GM12878 (cell line): ENCODE results near the gene NEURL3.
A peak's percentile ranks its signal among the peaks of the same experiment; 100 is the strongest.

Experiments used
- EED ChIP-seq: sonication (generic); IDR thresholded peaks from 2 replicates; pipeline ENCODE4 v1.6.1; 2016; ENCODE audit warnings: antibody characterized with exemption, low read depth
- EP300 ChIP-seq, 2 experiments: fragments of 150-350 bp in 1 of 2; IDR thresholded peaks; 2 replicates each; pipeline ENCODE4 v1.6.1; 2011 to 2012; ENCODE audit warnings: low read depth in 2 of 2, low read length in 2 of 2, borderline replicate concordance in 1 of 2, improper control_type of control experiment in 1 of 2, inconsistent platforms in 1 of 2; ENCODE audit not compliant: control insufficient read depth in 1 of 2
- MYC ChIP-seq: IDR thresholded peaks from 2 replicates; pipeline ENCODE4 v1.6.1; 2011; ENCODE audit warnings: mild to moderate bottlenecking, low read length, moderate library complexity, inconsistent platforms; ENCODE audit not compliant: insufficient read depth, insufficient replicate concordance, insufficient read length, severe bottlenecking
- POLR2AphosphoS5 ChIP-seq: IDR thresholded peaks from 2 replicates; pipeline ENCODE4 v1.6.1; 2011; ENCODE audit warnings: mild to moderate bottlenecking, low read length, inconsistent platforms
- SMAD1 ChIP-seq: fragments of 450-650 bp; IDR thresholded peaks from 2 replicates; pipeline ENCODE4 v1.6.1; 2018; ENCODE audit warnings: mild to moderate bottlenecking, low read depth; ENCODE audit not compliant: partially characterized antibody
- YY1 ChIP-seq: IDR thresholded peaks from 2 replicates; pipeline ENCODE4 v1.6.1; 2011; ENCODE audit warnings: low read depth, mild to moderate bottlenecking, low read length
- TF ChIP-seq, protein P1 (sequence below), 3 experiments: IDR thresholded peaks in 2 of 3; conservative IDR thresholded peaks in 1 of 3; 2 replicates each; pipeline ENCODE4 v1.5.1; 2011; ENCODE audit warnings: low read depth in 3 of 3, low read length in 3 of 3, mild to moderate bottlenecking in 3 of 3, control low read depth in 2 of 3, moderate library complexity in 2 of 3, inconsistent platforms in 1 of 3, mixed read lengths in 1 of 3; ENCODE audit not compliant: control insufficient read depth in 2 of 3, insufficient read depth in 1 of 3; ENCODE audit errors: extremely low read depth in 1 of 3
- TF ChIP-seq, protein P2 (sequence below): IDR thresholded peaks from 2 replicates; pipeline ENCODE4 v1.6.1; 2012; ENCODE audit warnings: low read depth, low read length, improper control_type of control experiment
- TF ChIP-seq, protein P3 (sequence below): IDR thresholded peaks from 2 replicates; pipeline ENCODE4 v1.6.1; 2012; ENCODE audit warnings: low read length, inconsistent platforms
- TF ChIP-seq, protein P4 (sequence below): fragments of 450-650 bp; IDR thresholded peaks from 2 replicates; pipeline ENCODE4 v1.6.1; 2017; ENCODE audit warnings: antibody characterized with exemption, mild to moderate bottlenecking, moderate library complexity
- TF ChIP-seq, protein P5 (sequence below): fragments of 450-650 bp; IDR thresholded peaks from 2 replicates; pipeline ENCODE4 v1.6.1; 2016; ENCODE audit warnings: mild to moderate bottlenecking, moderate library complexity, borderline replicate concordance

DNA sequence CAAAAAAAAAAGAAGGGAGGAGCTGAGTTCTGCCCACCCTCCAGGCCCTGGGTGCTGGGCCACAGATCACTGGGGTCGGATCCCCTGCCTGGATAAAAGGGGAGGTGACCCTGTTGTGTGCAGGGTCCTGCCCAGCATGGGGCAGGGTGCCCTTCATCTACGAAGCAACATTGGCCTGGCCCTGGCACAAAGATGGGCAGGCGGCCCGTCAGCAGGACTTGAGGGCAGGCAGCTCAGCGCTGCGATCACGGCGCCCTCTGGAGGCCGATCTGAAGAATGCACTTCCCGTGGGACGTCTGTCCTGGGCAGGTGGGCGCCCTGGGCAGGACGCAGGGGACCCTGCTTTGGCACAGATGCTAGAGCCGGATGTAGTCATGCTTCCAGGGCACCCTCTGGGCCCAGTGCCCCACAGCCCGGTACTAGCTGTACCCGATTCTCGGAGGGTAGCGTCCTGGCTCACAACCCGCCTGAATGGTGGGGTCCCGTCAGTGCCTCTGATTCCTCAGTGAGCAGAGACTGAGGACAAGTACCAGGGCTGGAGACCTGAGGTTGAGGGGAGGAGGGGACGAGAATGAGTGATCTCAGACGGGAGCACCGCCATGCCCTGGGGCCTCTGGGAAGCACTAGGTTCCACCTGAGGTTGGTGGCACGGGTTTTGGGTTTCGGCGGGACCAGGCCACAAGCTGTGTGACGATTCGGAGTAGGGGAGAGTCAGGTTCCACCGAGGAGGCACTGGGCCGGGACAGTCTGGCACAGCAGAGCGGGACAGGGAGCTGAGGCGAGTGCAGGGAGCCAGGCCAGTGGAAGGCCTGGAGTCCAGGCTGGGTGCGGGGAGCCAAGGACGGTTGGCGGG is 49.4 kb upstream of the NEURL3 start:
- TF ChIP-seq, protein P1, sequence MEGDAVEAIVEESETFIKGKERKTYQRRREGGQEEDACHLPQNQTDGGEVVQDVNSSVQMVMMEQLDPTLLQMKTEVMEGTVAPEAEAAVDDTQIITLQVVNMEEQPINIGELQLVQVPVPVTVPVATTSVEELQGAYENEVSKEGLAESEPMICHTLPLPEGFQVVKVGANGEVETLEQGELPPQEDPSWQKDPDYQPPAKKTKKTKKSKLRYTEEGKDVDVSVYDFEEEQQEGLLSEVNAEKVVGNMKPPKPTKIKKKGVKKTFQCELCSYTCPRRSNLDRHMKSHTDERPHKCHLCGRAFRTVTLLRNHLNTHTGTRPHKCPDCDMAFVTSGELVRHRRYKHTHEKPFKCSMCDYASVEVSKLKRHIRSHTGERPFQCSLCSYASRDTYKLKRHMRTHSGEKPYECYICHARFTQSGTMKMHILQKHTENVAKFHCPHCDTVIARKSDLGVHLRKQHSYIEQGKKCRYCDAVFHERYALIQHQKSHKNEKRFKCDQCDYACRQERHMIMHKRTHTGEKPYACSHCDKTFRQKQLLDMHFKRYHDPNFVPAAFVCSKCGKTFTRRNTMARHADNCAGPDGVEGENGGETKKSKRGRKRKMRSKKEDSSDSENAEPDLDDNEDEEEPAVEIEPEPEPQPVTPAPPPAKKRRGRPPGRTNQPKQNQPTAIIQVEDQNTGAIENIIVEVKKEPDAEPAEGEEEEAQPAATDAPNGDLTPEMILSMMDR (IDR thresholded peaks at IDR 0.05 in 2 of 3, conservative IDR thresholded peaks at IDR 0.05 in 1 of 3; ENCODE audit: control insufficient read depth in 2 of 3, extremely low read depth in 1 of 3, insufficient read depth in 1 of 3, low read depth in 3 of 3, low read length in 3 of 3): peak; percentile 88 to 95 (median 91); a peak in 5 of 6 replicates
- no peak for TF ChIP-seq MYC
- no peak for TF ChIP-seq EP300 (IDR thresholded peaks at IDR 0.05; ENCODE audit: borderline replicate concordance in 1 of 2, control insufficient read depth in 1 of 2, low read depth in 2 of 2, low read length in 2 of 2)
- peak; percentile 27; the same call in 1 of the 2 replicates for TF ChIP-seq YY1
- TF ChIP-seq, protein P2, sequence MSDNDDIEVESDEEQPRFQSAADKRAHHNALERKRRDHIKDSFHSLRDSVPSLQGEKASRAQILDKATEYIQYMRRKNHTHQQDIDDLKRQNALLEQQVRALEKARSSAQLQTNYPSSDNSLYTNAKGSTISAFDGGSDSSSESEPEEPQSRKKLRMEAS: no peak
- no peak; the same call in 1 of the 2 replicates for TF ChIP-seq POLR2AphosphoS5
- no peak for TF ChIP-seq SMAD1
- TF ChIP-seq, protein P3, sequence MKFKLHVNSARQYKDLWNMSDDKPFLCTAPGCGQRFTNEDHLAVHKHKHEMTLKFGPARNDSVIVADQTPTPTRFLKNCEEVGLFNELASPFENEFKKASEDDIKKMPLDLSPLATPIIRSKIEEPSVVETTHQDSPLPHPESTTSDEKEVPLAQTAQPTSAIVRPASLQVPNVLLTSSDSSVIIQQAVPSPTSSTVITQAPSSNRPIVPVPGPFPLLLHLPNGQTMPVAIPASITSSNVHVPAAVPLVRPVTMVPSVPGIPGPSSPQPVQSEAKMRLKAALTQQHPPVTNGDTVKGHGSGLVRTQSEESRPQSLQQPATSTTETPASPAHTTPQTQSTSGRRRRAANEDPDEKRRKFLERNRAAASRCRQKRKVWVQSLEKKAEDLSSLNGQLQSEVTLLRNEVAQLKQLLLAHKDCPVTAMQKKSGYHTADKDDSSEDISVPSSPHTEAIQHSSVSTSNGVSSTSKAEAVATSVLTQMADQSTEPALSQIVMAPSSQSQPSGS: no peak
- TF ChIP-seq EED: no peak
- TF ChIP-seq, protein P4, sequence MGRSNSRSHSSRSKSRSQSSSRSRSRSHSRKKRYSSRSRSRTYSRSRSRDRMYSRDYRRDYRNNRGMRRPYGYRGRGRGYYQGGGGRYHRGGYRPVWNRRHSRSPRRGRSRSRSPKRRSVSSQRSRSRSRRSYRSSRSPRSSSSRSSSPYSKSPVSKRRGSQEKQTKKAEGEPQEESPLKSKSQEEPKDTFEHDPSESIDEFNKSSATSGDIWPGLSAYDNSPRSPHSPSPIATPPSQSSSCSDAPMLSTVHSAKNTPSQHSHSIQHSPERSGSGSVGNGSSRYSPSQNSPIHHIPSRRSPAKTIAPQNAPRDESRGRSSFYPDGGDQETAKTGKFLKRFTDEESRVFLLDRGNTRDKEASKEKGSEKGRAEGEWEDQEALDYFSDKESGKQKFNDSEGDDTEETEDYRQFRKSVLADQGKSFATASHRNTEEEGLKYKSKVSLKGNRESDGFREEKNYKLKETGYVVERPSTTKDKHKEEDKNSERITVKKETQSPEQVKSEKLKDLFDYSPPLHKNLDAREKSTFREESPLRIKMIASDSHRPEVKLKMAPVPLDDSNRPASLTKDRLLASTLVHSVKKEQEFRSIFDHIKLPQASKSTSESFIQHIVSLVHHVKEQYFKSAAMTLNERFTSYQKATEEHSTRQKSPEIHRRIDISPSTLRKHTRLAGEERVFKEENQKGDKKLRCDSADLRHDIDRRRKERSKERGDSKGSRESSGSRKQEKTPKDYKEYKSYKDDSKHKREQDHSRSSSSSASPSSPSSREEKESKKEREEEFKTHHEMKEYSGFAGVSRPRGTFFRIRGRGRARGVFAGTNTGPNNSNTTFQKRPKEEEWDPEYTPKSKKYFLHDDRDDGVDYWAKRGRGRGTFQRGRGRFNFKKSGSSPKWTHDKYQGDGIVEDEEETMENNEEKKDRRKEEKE: no peak
- TF ChIP-seq, protein P5, sequence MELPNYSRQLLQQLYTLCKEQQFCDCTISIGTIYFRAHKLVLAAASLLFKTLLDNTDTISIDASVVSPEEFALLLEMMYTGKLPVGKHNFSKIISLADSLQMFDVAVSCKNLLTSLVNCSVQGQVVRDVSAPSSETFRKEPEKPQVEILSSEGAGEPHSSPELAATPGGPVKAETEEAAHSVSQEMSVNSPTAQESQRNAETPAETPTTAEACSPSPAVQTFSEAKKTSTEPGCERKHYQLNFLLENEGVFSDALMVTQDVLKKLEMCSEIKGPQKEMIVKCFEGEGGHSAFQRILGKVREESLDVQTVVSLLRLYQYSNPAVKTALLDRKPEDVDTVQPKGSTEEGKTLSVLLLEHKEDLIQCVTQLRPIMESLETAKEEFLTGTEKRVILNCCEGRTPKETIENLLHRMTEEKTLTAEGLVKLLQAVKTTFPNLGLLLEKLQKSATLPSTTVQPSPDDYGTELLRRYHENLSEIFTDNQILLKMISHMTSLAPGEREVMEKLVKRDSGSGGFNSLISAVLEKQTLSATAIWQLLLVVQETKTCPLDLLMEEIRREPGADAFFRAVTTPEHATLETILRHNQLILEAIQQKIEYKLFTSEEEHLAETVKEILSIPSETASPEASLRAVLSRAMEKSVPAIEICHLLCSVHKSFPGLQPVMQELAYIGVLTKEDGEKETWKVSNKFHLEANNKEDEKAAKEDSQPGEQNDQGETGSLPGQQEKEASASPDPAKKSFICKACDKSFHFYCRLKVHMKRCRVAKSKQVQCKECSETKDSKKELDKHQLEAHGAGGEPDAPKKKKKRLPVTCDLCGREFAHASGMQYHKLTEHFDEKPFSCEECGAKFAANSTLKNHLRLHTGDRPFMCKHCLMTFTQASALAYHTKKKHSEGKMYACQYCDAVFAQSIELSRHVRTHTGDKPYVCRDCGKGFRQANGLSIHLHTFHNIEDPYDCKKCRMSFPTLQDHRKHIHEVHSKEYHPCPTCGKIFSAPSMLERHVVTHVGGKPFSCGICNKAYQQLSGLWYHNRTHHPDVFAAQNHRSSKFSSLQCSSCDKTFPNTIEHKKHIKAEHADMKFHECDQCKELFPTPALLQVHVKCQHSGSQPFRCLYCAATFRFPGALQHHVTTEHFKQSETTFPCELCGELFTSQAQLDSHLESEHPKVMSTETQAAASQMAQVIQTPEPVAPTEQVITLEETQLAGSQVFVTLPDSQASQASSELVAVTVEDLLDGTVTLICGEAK: no peak
